Measurements from ENCODE around the gene HPN.

Gene HPN

GRCh38 chr19:35042056-35042730 is 672 bp downstream of the HPN start:
- ChIA-PET CTCF (no interaction called here), POLR2A (no interaction called here)
- no peak for TF ChIP-seq SUZ12 (IDR thresholded peaks at IDR 0.05)
- no peak for TF ChIP-seq CTBP1 (IDR thresholded peaks at IDR 0.05; ENCODE audit: borderline replicate concordance)
- TF ChIP-seq, protein P1, sequence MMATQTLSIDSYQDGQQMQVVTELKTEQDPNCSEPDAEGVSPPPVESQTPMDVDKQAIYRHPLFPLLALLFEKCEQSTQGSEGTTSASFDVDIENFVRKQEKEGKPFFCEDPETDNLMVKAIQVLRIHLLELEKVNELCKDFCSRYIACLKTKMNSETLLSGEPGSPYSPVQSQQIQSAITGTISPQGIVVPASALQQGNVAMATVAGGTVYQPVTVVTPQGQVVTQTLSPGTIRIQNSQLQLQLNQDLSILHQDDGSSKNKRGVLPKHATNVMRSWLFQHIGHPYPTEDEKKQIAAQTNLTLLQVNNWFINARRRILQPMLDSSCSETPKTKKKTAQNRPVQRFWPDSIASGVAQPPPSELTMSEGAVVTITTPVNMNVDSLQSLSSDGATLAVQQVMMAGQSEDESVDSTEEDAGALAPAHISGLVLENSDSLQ (IDR thresholded peaks at IDR 0.05), result no peak
- no peak for TF ChIP-seq NFRKB (IDR thresholded peaks at IDR 0.05)
- TF ChIP-seq ELF4 (IDR thresholded peaks at IDR 0.05), result no peak
- DNase-seq (ENCODE audit: extremely low spot score), result no peak

DNA sequence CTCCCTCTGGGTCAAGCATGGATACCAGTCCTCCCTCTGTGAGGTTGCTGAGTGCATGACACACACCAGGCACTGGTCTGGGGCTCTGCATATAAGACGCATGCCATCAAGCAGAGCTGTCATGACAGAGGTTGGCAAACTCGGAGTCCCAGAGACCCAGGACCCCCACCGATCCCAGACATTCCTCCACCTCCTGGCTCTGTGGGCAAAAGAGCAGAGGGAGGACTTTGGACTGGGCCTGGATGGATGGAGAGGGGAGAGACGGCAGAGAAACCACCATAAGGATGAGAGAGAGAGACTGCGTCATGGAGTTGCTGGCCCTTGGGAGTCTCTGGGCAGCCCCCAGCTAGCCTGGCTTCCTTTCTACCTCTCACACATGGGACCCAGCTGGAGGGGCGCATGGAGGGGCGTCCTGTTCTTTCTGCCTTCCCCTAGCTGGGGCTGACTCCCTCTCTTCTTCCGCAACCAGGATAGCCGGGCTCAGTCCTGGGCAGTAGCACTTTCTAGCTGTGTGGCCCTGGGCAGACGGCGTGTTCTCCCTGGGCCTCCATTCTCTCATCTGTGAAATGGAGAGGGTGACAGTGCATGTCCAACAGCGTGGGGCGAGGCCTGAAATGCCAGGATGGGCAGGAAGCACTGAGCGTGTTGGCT is 1.6 kb downstream of the HPN start:
- no peak for DNase-seq (ENCODE audit: extremely low spot score)
- POLR2A ChIA-PET, result no interaction called here

DNA sequence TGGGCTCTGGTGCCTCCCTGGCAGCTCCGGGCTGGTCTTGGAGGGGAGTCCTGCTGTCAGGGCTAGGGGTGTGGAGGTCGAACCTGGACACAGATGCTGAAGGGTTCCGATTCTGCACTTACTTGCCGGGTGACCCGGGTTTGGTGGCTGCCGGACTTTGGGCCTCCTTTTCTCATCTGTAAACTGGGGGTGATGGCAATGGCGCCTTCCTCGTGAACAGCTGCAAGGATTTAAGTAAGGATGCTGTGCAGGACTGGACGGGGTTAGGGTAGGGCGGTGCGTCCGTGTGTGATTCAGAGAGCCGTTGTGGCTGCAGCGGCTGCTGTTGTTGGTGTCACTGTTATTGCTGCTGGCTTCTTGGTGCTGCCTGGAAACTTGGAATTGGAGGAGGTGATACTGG is 2.4 kb downstream of the HPN start:
- CTCF ChIA-PET, result interaction anchor here (0.5 to 2.0 kb wide), 11 partner anchors 9 to 1968 kb away, joined by 3 to 10 read pairs (median 4); partner anchors contain the start of gene LGI4
- TF ChIP-seq FOXK2 (IDR thresholded peaks at IDR 0.05), result no peak
- no peak for DNase-seq (ENCODE audit: extremely low spot score)
- POLR2A ChIA-PET, result interaction anchor here (1.1 kb wide), 1 partner anchor 44 kb away, joined by 3 read pairs; the partner anchor contains the start of gene GRAMD1A

More for the DNA sequence above, 1.6 kb downstream of the HPN start:
- CTCF ChIA-PET, result interaction anchor here (1.3 to 2.0 kb wide), 4 partner anchors 9 to 92 kb away, joined by 3 to 10 read pairs (median 6); partner anchors contain the start of gene LGI4
- TF ChIP-seq FOXM1 (IDR thresholded peaks at IDR 0.05; ENCODE audit: borderline replicate concordance) (no peak), ELF4 (IDR thresholded peaks at IDR 0.05) (no peak), LEF1 (IDR thresholded peaks at IDR 0.05; ENCODE audit: borderline replicate concordance) (no peak), ZNF384 (IDR thresholded peaks at IDR 0.05) (no peak), SUZ12 (IDR thresholded peaks at IDR 0.05) (no peak), CTBP1 (IDR thresholded peaks at IDR 0.05; ENCODE audit: borderline replicate concordance) (no peak), FOXK2 (IDR thresholded peaks at IDR 0.05) (no peak), HDGF (IDR thresholded peaks at IDR 0.05; ENCODE audit: borderline replicate concordance) (no peak), L3MBTL2 (conservative IDR thresholded peaks at IDR 0.05) (no peak)

GRCh38 chr19:35044317-35045117 is 3.0 kb downstream of the HPN start:
- TF ChIP-seq LEF1 (IDR thresholded peaks at IDR 0.05; ENCODE audit: borderline replicate concordance) (no peak), TARDBP (IDR thresholded peaks at IDR 0.05) (no peak), FOXM1 (IDR thresholded peaks at IDR 0.05; ENCODE audit: borderline replicate concordance) (no peak), HDGF (IDR thresholded peaks at IDR 0.05; ENCODE audit: borderline replicate concordance) (no peak), SUZ12 (IDR thresholded peaks at IDR 0.05) (no peak), FOXK2 (IDR thresholded peaks at IDR 0.05) (no peak), ELF4 (IDR thresholded peaks at IDR 0.05) (no peak), ARNT (IDR thresholded peaks at IDR 0.05) (no peak), ZNF384 (IDR thresholded peaks at IDR 0.05) (no peak)
- peak; percentile 83 for DNase-seq (ENCODE audit: extremely low spot score)
- POLR2A ChIA-PET, result interaction anchor here (1.1 kb wide), 1 partner anchor 44 kb away, joined by 3 read pairs; the partner anchor contains the start of gene GRAMD1A
- CTCF ChIA-PET, result interaction anchor here (0.5 to 2.0 kb wide), 13 partner anchors 10 to 1968 kb away, joined by 3 to 10 read pairs (median 3); partner anchors contain the start of gene LGI4

- ChIA-PET POLR2A (interaction anchor here (1.1 kb wide), 1 partner anchor 79 kb away, joined by 4 read pairs; no protein-coding TSS in a partner anchor), CTCF (interaction anchor here (0.6 kb wide), 1 partner anchor 225 kb away, joined by 3 read pairs; no protein-coding TSS in a partner anchor)
- peak; percentile 40 for DNase-seq (ENCODE audit: extremely low spot score)
- TF ChIP-seq HDGF (IDR thresholded peaks at IDR 0.05; ENCODE audit: borderline replicate concordance) (no peak), FOXA1 (IDR thresholded peaks at IDR 0.05) (no peak), TARDBP (IDR thresholded peaks at IDR 0.05) (no peak), FOXM1 (IDR thresholded peaks at IDR 0.05; ENCODE audit: borderline replicate concordance) (no peak), L3MBTL2 (conservative IDR thresholded peaks at IDR 0.05) (no peak), FOXK2 (IDR thresholded peaks at IDR 0.05) (no peak), ELF4 (IDR thresholded peaks at IDR 0.05) (no peak), SP1 (IDR thresholded peaks at IDR 0.05) (no peak), CTBP1 (IDR thresholded peaks at IDR 0.05; ENCODE audit: borderline replicate concordance) (no peak)
- TF ChIP-seq, protein P1 (IDR thresholded peaks at IDR 0.05), result no peak
These were observed 4.3 kb downstream of the HPN start for GRCh38 chr19:35045667-35046300.

DNA sequence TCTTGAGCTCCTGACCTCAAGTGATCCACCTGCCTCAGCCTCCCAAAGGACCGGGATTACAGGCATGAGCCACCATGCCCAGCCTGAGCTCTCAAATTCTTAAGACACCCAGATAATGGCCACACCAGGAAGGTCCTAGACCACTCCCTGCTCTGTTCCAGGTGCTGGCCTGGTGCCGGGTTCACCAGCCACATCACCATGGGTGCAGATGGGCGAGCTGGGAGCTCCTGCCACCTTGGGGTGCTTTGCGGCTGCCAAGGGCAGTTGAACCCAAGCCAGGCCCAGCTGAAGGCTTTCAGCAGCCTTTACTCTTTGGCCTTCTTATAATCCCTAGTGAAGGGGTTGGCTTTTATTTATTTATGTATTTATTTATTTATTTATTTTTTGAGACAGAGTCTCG is 4.9 kb downstream of the HPN start:
- TF ChIP-seq TARDBP (IDR thresholded peaks at IDR 0.05) (no peak), FOXM1 (IDR thresholded peaks at IDR 0.05; ENCODE audit: borderline replicate concordance) (no peak), ZNF384 (IDR thresholded peaks at IDR 0.05) (no peak), FOXK2 (IDR thresholded peaks at IDR 0.05) (no peak), NFRKB (IDR thresholded peaks at IDR 0.05) (no peak), LEF1 (IDR thresholded peaks at IDR 0.05; ENCODE audit: borderline replicate concordance) (no peak), CTBP1 (IDR thresholded peaks at IDR 0.05; ENCODE audit: borderline replicate concordance) (no peak), ARNT (IDR thresholded peaks at IDR 0.05) (no peak), HDGF (IDR thresholded peaks at IDR 0.05; ENCODE audit: borderline replicate concordance) (no peak), SP1 (IDR thresholded peaks at IDR 0.05) (no peak), L3MBTL2 (conservative IDR thresholded peaks at IDR 0.05) (no peak), BHLHE40 (IDR thresholded peaks at IDR 0.05; ENCODE audit: borderline replicate concordance) (no peak), ELF4 (IDR thresholded peaks at IDR 0.05) (no peak), SUZ12 (IDR thresholded peaks at IDR 0.05) (no peak)
- TF ChIP-seq, protein P1 (IDR thresholded peaks at IDR 0.05), result no peak
- DNase-seq (ENCODE audit: extremely low spot score), result no peak
- ChIA-PET POLR2A (interaction anchor here (1.1 kb wide), 1 partner anchor 78 kb away, joined by 4 read pairs; no protein-coding TSS in a partner anchor), CTCF (interaction anchor here (0.6 kb wide), 1 partner anchor 224 kb away, joined by 3 read pairs; no protein-coding TSS in a partner anchor)

Measured in HEK293T (cell line).